GM19397 (cell line): ENCODE data around the gene TFCP2.

ENCODE experiments used
- ATAC-seq: cut with Tn5 transposase; IDR thresholded peaks from one replicate; pipeline ENCODE4 v1.9.1; 2021; ENCODE audit warnings: mild to moderate bottlenecking, moderate library complexity; ENCODE audit not compliant: unreplicated experiment

TFCP2 gene

DNA sequence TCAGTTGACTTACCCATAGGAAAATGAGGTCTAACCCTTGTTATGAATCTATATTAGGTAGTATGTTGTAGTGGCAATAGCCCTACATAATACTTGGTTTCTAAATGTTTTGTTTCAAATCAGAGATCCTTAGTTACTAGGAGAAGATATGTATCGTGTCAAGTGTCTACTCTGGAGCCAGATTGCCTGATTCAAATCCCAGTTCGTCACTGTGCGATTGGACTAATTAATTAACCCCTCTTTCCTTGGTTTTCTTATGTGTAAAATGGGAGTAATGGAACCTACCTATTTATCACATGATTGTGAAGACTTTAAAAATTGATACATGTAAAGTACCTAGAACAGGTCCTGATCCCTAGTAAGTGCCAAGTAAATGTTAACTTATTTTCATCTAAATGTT lies 123.4 kb downstream of the TFCP2 start:
- ATAC-seq: no peak

DNA sequence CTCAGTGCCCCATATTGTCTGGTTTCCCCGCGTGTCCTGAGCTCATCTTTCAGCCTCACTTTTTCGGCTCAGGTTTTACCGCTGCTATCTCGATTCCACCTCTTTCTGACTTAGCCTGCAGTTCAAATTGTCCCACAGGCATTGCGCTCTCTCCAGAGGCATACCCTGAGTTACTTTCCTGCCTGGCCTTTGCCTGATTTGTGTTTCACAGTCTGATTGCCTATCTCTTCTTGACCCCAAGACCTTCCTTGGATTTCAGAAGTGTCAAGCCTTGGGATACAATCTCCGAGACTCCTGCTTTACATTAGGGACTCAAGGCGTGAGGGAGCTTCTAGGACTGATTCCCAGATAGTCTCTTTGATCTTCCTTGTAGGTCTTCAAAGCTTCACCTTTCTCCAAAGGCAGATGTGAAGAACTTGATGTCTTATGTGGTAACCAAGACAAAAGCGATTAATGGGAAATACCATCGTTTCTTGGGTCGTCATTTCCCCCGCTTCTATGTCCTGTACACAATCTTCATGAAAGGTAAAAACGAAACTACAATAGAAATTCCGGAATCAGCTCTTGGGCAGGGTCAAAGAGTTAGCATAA lies 124.2 kb downstream of the TFCP2 start:
- no peak for ATAC-seq

DNA sequence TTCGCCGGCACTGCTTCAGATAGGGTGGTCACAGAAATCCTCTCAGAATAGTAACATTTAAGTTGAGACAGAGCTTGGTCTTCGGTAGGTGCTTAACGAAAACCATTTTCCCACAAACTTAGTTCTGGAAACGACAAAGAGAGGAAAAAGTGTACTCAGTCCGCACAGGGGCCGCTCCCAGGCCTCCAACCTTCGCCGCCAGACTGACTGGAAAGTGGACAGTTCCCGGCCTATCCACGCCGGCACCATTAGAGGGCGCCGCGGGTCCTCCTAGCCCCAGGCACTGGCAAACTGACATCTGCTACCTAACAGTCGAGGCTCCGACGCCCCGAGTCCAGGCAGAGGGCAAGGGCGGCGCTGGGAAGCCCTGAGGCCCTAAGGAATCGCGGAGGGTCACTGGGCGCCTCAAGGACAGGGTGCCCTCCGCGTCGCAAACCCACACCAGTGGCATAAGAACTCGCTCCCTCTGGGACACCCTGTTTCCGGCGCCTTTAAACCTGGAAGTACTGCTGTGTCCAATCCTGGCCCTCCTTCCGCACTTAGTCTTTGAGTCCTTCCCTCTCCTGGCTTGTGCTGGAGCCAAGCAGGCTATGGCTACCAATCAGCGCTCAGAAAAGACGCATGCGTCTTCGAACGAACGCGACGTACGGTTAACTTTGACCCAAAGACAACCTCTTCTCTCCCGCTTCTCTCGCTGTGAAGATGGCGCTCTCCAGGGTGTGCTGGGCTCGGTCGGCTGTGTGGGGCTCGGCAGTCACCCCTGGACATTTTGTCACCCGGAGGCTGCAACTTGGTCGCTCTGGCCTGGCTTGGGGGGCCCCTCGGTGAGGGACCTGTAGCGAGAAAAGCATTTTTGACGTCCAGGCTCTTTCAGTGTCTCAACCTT lies 125.0 kb downstream of the TFCP2 start, which contains the start of gene LETMD1:
Gene LETMD1 (plus strand): TSS at position 673 of the 886 bp plus-strand sequence. CDS start 30 bp downstream, at position 703.
- peak; percentile 95 for ATAC-seq
